GM21825 (cell line): ENCODE results near the gene KMO.

ENCODE experiments used
- ATAC-seq: cut with Tn5 transposase; IDR thresholded peaks from one replicate; pipeline ENCODE4 v1.9.1; 2021; ENCODE audit warnings: mild to moderate bottlenecking, moderate library complexity; ENCODE audit not compliant: unreplicated experiment

Gene KMO

DNA sequence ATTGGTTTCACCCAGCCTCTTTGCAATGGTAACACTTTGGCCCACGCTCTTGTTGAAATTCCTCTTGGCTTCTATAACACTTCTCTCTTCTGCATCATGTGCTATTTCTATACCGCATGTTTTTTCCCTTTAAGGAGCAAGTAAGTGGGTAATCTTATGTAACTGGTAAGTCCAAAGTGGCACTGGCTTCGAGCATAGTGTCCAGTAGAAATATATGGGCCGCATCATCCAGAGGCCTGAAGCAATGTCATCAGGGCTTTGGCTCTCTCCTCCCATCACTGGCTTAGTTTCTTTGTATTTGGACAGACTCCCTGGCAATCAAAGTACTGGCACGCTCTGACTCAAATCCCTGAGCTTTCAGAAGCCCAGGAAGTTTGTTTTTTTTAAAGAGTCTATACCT is 90.5 kb downstream of the KMO start:
- ATAC-seq: no peak

DNA sequence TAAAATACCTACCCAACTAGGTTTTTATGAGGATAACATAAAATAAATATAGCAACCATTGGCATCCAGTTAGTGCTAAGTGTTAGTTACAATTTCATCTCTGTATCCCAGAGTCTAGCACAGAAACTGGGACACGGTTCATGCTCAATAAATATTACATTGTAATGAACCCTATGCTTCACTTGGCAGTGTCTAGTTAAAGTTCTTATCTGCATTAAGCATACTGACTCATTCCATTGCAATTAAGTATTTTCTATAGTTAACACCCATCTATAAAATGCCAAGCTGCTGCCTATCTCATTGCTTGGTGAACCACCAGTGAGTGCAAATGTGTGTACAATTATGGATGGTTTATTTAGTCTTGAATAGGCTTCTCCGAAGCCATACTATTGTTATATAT is 92.8 kb downstream of the KMO start:
- ATAC-seq: no peak

DNA sequence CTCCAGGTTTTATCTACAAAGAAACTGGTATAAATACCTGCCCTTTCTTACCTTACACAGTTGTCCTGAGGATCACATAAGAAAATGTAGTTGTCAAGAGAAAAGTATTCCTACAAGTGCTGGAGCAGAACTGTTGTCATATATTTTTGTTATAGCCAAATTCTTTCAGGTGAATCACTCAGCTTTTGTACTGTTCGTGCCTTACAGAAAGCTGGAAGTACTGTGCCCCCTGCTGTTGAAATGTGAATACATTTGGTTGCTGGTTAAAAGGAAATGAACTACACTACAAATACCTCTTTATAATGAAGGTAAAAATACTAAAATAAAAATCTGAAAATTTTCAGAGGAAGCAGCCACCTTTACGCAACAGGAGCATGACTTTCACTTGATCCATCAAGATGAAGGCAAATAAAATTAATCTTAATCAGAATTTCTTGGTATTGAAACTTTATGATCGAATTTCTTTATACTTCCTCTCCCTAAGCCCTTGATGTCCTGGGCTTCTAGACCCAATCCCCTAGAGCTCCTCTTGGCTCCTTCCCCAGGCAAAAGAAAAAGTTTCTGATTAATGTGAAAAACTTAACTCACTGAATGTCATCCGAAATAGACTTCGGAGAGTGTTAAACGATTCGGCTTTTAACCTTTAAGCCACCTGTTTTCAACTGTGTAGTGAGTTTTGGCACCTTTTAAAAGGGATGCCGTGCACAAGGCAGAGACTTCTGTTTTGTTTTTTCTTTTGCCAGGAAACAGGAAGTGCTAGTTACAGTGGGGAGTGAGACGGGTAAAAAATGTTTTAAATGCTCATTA is 95.5 kb downstream of the KMO start:
- ATAC-seq: peak; percentile 77

DNA sequence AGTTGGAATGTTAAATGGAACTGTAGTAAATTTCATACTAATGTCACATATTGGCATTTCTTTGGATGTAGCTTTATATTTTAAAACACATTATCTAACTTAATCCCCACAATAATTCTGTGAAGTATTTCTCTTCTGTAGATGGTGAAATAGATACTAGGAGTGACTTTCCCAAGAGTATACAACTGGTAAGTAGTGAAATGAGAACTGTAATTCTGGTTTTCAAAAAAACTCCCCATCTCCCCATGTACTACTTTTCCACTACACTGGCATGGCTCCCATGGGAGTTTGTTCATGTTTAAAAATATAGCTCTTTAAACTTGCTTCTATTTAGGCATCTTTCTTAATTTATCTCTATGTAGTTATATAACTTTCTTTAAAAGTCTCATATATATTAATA is 97.8 kb downstream of the KMO start:
- no peak for ATAC-seq

DNA sequence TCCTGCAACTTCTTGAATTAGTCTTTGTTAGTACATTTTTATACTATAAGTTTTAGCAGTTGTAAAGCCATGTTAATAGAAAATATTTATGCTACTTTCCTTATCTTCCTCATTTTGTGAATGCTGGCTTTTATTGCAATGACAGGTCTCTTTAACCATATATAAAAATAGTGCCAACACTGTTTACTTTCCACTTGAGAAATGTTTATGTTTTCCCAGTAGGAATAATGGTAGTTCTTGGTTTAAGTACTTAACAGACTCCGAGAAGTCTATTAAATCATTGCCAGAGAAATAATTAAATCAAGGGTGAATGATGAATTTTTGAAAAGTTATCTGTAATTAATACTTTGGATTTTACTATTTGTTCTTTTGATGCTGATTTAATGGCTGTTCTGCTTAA is 98.3 kb downstream of the KMO start:
- ATAC-seq: no peak

DNA sequence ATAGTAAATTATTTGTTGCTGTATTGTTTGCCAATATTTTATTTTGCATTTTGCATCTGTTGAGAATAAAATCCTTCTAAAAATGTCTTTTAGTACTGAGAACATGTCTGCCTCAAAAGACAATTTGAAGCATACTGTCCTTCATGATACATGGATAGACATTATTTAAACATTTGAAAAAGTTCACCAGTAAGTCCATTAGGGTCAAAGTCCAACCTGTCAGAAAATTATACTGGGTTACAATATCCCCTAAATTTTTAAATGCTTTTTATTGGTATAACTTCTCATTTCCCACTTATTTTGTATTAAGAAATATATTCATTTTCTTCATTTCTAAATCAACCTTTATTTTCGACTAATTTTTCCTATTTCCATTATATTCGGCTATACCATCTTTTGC is 98.7 kb downstream of the KMO start:
- ATAC-seq: no peak

DNA sequence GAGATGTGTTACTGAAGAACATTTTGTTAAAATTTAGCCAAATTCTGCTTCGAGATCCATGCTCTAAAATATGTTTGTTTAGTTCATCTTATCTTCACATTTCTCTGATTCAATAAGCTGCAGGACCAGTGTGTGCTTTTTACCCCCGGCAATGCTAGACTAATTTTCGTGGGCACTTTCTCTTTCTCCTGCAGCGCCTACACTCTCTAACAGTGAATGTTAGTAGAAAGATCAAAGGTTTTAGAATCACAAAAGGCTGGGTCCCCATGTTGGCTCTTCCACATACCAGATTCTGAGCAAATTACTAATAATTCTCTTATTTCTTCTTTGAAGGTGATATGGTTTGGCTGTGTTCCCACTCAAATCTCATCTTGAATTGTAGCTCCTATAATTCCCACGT is 99.5 kb downstream of the KMO start:
- ATAC-seq: no peak

DNA sequence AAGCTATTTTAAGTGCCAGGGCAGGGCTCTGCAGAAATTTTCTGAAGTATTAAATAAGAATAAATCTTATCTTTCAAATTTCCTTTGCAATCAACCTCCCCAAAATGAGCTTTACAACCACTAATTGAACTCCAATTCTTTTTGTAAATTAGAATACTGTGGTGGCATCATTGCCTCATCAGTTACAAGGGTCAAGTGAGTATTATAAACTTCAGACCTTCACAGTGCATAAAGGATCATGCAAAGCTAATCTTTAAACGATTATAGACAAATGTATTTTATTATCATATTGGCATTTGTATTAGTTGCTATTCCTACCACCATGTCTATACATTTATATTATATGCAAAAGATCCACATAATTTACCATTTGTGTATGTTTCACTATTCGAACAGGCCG is 100.8 kb downstream of the KMO start:
- ATAC-seq: no peak

DNA sequence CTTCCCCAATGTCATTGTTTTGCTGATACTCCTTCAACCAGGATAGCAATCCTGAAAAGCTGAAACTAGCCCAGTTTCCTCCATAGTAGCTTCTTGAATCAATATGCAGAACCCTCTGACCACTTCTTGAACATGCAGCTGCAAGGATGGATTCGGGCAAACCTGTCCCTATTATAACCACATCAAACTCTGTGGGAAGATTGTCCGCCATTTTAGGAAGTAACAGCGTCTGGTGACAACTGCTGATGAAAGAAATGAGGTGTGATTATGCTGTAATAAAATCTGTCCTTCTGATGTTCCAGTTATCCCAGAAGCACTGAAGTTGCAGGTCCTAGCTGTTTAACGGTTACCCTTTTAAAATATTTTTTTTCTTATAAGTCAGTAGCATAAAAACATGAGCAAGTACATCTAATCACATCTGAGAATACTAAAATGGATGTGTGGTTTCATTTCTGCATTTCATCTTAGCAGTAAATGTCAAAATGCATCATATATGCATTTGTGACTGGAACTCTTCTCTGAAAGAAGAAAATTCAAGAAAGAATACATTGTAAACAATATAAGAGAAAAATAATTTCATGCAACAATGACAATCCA is 103.5 kb downstream of the KMO start:
- no peak for ATAC-seq

DNA sequence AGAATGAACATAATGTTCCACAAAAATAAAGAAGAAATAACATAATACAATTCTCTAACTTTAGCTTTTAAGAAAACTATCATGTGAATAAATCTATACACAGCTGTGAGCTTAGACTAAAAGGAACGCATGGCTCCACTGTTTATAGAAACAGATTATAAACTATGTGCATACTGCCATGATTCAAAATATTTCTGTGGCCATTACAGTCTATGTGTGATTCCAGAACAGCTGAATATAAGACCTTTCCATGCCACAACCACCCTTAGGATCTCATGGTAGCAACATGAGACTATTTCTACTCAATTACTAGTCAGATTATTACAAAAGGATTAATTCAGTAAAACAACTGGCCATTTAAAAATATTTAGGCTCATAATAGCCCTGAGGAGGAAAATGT is 104.1 kb downstream of the KMO start:
- ATAC-seq: no peak

DNA sequence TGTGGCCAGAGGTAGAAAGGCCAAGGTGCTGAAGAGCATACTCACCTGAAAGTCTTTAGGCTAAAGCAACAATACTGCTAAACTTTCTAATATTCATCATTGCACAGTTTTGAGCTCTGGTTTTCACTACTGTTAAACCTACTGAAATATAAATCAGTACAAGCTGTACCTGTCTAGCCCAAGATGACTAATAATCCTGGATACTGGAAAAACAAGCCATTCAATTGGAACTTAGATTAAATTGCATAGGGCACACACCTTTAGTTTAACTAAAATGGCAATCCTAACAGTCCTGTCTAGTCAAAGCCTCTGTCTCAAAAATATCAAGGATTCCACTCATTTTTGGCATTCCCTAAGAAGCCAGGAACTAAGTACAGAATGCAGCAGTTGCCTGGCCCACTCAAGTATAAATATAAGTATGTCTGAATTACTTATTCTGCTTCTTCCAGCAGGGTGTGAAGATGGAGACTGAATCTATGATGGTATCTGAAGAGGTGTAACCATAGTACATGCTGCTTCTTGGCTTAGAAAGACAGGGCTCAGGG is 104.9 kb downstream of the KMO start:
- no peak for ATAC-seq

DNA sequence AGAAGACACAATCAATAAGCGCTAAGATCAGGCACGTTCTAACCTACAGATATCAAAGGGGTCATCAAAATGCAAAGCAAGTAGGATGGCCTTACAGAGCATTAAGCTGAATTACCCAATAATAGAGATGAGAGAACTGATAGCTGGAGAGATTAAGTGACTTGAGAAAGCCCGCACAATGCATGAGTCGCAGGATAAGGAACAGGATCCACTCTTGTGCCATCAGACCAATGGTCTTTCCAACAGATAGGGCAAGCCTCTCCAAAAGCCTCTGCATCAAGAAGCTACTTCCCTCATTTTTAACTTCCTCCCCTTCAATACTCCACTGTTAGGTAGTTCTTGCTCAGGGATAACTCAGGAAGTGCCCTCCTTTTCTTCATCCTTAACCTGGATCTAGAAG is 105.4 kb downstream of the KMO start:
- ATAC-seq: no peak

DNA sequence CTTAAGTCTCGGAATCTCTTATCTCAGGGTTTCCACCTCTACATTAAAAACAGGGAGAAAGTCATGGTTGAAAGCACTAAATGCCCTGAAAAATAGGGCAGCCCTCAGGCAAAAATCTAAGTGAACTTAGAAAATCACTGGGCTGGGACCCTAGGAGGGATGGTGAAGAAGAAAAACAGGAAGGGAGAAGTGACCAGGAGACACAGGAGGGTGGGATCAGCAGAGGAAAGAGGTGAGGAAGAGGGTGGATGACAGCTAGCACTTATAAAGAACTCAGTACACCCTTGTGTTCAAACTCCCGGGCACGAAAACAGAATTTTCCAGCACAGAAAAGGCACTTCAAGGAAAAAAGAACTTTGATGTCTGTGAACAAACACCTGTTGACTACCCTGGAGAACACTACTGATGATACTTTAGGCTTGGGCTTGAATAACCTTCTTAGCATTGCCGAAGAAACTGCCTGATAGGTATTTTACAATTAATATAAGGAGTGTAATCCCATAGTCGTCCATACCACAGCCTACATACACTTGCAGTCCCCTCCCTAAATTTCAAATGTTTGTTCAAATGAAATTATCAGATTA is 106.0 kb downstream of the KMO start:
- no peak for ATAC-seq

DNA sequence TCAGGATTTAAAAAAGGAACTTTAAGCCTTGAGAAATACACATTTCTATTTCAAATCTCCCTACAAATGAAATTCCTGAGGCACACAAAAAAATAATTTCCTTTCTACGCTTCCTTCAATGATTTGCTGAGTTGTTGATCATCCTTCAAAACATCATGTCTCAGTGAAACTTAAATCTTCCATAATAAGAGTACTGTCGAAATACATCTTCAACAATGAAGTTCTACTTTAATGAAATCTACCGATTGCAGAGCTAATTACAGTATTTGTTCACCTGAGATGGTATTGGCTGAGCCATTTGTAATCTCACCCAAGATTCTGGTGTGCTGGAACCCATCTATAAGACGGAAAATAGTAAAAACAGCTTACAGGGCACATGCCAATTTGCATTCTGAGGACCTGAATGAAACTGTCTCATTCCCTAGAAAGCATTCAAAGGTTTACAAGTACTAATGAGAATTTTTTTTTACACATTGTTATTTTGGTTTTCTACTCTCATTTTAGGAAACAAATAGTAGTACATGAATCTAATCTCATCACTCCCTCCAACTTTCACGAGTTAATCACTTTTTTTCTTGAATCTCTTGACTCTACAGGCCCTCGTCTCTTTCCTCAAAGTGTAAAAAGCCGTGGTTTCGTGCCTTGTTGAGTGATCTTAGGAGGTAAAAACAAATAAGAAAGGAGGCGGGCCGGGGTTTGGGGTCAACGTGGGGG is 106.9 kb downstream of the KMO start:
- ATAC-seq: no peak

DNA sequence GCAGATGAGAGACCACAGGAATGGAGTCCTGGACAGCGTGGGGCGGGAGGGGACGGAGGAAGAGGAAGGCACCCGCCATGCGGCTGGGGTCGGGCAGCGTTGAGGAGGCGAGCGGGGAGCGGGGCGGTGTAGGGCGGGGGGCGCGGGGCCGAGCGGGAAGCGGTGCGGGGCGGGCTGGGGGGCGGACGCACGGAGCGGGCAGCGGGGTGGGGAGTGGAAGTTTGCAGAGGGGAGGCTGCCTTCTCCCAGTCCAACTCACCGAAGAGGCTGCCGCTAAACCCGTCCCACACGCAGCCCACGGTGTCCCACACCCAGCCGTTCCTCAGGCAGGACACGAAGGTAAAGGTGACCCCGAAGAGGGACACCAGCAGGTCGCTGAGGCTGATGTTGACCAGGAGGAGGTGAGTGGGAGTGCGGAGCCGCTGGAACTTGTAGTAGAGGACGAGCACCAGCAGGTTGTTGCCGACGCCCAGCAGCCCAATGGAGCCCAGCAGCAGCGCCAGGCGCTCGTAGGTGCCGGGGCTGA is 107.5 kb downstream of the KMO start:
- ATAC-seq: peak; percentile 38

DNA sequence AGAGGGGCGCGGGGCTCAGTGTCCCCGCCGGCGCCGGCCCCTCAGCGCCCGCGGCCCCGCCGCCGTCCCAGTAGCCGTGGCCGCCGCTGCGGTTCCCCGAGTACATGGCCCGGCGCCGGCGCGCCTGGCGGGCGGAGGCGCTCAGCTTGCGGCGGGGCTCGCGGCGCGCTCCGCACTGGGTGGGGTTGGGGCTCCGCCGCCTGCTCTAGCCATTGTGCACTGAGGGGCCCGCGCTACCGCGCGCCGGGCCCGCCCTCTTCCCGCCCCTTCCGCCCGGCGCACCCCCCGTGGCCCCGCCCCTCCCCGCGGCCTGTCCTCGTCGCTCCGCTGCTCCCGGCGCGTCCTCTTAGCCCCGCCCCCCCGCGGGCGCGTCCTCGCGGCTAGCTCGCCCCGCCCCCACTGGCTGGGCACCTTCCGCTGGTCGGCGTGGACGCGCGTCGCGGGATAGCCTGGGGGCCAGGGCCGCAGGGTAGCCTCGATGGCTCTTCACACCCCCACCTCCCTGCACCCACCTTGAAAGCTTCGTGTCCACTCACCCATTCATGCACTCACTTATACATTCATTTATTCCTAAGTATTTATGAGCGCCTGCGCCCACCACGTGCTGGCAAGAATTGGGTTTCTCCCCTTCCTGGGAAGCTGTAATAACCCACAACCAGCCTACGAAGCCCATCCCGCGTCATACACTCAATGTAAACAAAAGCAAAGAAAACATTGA is 108.1 kb downstream of the KMO start, which contains the start of the genes CHML and OPN3:
Gene CHML, minus strand, starts transcription at position 221 of the 718 bp plus-strand sequence. CDS start 4,603 bp downstream, outside the sequence.
Gene OPN3, minus strand, starts transcription at position 221 of the 718 bp plus-strand sequence. Its CDS starts 115 bp downstream, at position 106.
- peak; percentile 93 for ATAC-seq

DNA sequence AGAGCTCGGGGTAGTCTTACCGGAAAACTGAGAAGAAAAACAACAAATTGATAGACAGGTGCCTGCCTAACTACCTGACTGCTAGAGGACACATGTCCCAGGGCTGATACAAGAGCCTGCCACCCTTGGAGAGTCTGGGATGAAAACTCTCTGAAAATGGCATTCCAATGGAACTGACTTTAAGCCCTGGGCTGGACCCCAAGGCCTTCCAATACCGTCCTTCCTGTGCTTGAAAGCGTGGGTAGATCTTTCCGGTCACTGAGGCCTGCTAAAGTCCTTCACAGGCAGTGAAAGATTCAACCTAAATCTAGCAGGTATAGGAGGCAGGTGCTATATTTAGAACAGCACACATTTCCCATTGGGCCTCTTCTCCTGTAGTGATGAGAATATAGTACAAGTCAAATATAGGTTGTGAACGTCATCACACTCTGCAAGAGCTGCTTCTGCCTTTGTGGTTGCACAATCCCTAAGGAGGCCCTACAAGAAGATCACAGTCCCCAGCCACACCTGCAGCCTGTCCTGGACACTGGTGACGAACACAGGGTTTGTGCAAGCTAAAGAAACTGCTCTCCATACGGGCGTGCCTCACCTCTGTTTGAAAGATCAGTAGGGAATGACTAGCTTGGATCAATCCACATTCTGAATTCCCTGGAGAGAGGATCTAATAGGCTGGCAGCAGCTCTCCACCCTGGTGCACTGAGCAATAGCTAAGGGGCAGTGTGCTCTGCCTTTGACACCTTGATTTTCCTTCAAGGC is 108.9 kb downstream of the KMO start:
- no peak for ATAC-seq

DNA sequence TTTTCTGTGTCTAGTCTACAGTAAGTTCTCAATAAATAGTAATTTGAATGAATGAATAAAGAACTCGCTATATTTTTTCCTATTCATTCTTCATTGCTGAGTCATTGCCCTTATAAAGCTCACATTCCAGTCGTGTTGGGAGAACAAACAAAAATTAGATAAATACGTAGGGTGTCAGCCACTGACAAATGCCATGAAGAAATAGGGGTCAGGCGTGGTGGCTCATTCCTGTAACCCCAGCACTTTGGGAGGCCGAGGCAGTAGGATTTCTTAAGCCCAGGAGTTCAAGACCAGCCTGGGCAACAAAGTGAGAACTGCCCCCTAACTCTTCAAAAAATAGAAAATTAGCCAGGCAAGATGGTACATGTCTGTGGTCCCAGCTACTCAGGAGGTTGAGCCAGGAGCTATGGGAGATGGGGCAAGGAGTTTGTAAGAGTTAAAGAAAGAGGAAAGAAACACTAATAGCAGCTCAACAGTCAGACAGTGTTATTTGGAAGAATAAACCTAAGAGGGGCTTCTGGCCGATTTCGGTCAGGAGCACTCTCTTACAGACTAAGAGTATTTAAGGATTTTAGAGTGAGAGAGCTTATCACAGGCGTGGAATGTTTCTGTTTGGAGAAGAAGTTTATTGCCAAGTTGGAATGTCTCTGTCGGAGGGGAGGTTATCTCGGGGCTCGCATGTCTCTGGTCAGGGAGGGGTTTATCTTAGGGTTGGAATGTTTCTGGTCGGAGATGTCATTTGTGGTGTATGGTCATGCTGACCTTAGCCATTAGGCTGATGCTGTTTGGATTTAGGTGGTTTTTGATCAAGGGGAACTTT is 109.8 kb downstream of the KMO start:
- no peak for ATAC-seq

DNA sequence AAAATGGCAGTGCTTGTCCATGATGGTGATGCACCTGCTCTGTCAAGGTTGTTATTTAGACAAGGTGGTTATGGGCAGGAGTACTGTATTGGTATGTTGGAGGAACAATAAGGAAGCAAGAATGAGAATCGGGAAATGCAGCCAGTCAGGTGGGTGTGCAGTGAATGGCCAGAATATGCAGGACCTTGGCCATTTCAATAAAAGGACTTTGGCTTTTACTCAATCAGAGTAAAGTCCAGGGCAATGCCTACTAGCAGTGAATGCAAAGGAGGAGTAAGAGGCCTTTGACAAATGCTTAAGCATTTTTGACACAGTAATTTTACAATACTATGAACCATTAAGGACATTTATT is 110.4 kb downstream of the KMO start:
- no peak for ATAC-seq
